Panc1 (cell line): Measurements from ENCODE around the gene SLC6A8. TPM values are rescaled to one million over a fixed set of nuclear protein-coding genes. Genes with fewer than 3 reads are reported as not detected.
"Not testable (repeated sequence)": the region's sequence is repeated elsewhere in the genome, so short reads cannot be mapped to it uniquely, and the experiment has no call there.

Source experiments
- ATAC-seq: fragments of 200-7000 bp; cut with Tn5 transposase; 2 replicates; pipeline ENCODE4 v1.9.1; 2020; ENCODE audit warnings: mild to moderate bottlenecking, moderate library complexity
- BruUV-seq: library from RNA; stranded (reverse); fragments of 400-500 nt; replicated peaks from 2 replicates; lab custom pipeline; 2021; lab: Mats Ljungman, UMichigan
- CTCF ChIA-PET: fragments of 300-600 bp; sonication (Branson Sonifier 250); formaldehyde crosslinking; loops from one replicate; lab custom pipeline; 2022; ENCODE audit warnings: antibody characterized with exemption; lab: Charles Lee
- POLR2A ChIA-PET: fragments of 300-600 bp; sonication (Branson Sonifier 250); formaldehyde crosslinking; loops from one replicate; lab custom pipeline; 2022; ENCODE audit warnings: antibody characterized with exemption; lab: Charles Lee
- DNase-seq: peaks from one replicate; pipeline ENCODE4 v3.0.0-alpha.2; 2010; ENCODE audit warnings: low read depth, low spot score
- H3K27ac ChIP-seq: 2 replicates; pipeline ENCODE4 v1.5.1; 2011; ENCODE audit warnings: mild to moderate bottlenecking, low read length, inconsistent platforms
- H3K27me3 ChIP-seq: fragments of 200-500 bp; sonication (Bioruptor generic); 2 replicates; pipeline ENCODE4 v1.6.0; 2014; ENCODE audit warnings: low read length, inconsistent platforms; ENCODE audit not compliant: control insufficient read depth, insufficient read depth
- H3K36me3 ChIP-seq: fragments of 200-500 bp; sonication (Bioruptor generic); 2 replicates; pipeline ENCODE4 v1.5.1; 2014; ENCODE audit warnings: inconsistent platforms, mild to moderate bottlenecking, low read length, moderate library complexity; ENCODE audit not compliant: control insufficient read depth, insufficient read depth
- H3K4me1 ChIP-seq: 2 replicates; pipeline ENCODE4 v1.5.1; 2011; ENCODE audit warnings: inconsistent platforms, mild to moderate bottlenecking, low read length, moderate library complexity; ENCODE audit not compliant: control insufficient read depth, insufficient read depth
- H3K4me3 ChIP-seq, 2 experiments: 2 replicates each; pipeline ENCODE4 v1.5.1; 2011 to 2012; ENCODE audit warnings: low read depth in 2 of 2, low read length in 2 of 2, mild to moderate bottlenecking in 2 of 2, inconsistent platforms in 1 of 2, moderate library complexity in 1 of 2
- H3K9me3 ChIP-seq: fragments of 200-500 bp; sonication (Bioruptor generic); 2 replicates; pipeline ENCODE4 v1.5.1; 2014; ENCODE audit warnings: low read depth, mild to moderate bottlenecking, inconsistent platforms, low read length, moderate library complexity; ENCODE audit not compliant: control insufficient read depth, insufficient read depth
- POLR2AphosphoS5 ChIP-seq: IDR thresholded peaks from 2 replicates; pipeline ENCODE4 v1.6.1; 2012; ENCODE audit warnings: mild to moderate bottlenecking, low read depth, low read length, moderate library complexity
- REST ChIP-seq, 2 experiments: IDR thresholded peaks; 2 replicates each; pipeline ENCODE4 v1.6.1; 2011 to 2012; ENCODE audit warnings: low read depth in 2 of 2, control low read depth in 1 of 2, low read length in 1 of 2, mild to moderate bottlenecking in 1 of 2, moderate library complexity in 1 of 2; ENCODE audit not compliant: insufficient read depth in 1 of 2
- SIN3A ChIP-seq: IDR thresholded peaks from 2 replicates; pipeline ENCODE4 v1.6.1; 2012; ENCODE audit warnings: low read depth, mild to moderate bottlenecking, low read length, moderate library complexity, borderline replicate concordance; ENCODE audit not compliant: insufficient read depth
- TCF7L2 ChIP-seq: IDR thresholded peaks from 2 replicates; pipeline ENCODE4 v1.6.1; 2011; ENCODE audit warnings: mild to moderate bottlenecking, low read depth, low read length, inconsistent platforms
- in situ Hi-C: cut with HindIII; loops from 2 replicates; pipeline ENCODE4 v1.10.0; 2016; ENCODE audit warnings: low sequenced_read_pairs, low pct_unique_long_range_greater_than_20kb
- intact Hi-C: fragments of 100-400 bp; cut with micrococcal nuclease; formaldehyde crosslinking; loops from one replicate; pipeline ENCODE4 v1.10.0; 2022; ENCODE audit not compliant: unreplicated experiment
- total RNA-seq: library from RNA; stranded (reverse); gene quantifications from one replicate; pipeline ENCODE4 v1.2.1, GENCODE V29; 2021; ENCODE audit not compliant: unreplicated experiment
- TF ChIP-seq, protein P1 (sequence below): fragments of 450-650 bp; IDR thresholded peaks from 2 replicates; pipeline ENCODE4 v1.5.1; 2017; ENCODE audit warnings: mild to moderate bottlenecking

The SLC6A8 gene
- total RNA-seq, 1 experiment from 2014 or later, result 125 TPM

GRCh38 chrX:153697924-153698865 is 10.5 kb downstream of the SLC6A8 start:
- no TSS peak for BruUV-seq
- intact Hi-C loops, result no loop called here

GRCh38 chrX:153699210-153699783 is 11.6 kb downstream of the SLC6A8 start:
- H3K36me3 ChIP-seq, ATAC-seq, H3K27me3 ChIP-seq, H3K4me1 ChIP-seq, POLR2A ChIA-PET, CTCF ChIA-PET, H3K27ac ChIP-seq, H3K9me3 ChIP-seq, BruUV-seq, H3K4me3 ChIP-seq, in situ Hi-C loops, DNase-seq, intact Hi-C loops: not testable (repeated sequence)

More at GRCh38 chrX:153697924-153698865, 10.5 kb downstream of the SLC6A8 start:
- DNase-seq, result no peak
- H3K4me1 ChIP-seq, result peaks cover 2% of the 10 kb centered on the region; the same call in 1 of the 2 replicates
- no peak overlapping the region for H3K4me3 ChIP-seq
- H3K27me3 ChIP-seq, result no peaks in the 10 kb centered on the region
- POLR2A ChIA-PET, result no interaction called here
- H3K36me3 ChIP-seq, result no peaks in the 10 kb centered on the region; the same call in 1 of the 2 replicates
- no peak overlapping the region for H3K27ac ChIP-seq
- H3K9me3 ChIP-seq, result no peaks in the 10 kb centered on the region
- TF ChIP-seq TCF7L2, result no peak
- no peak for TF ChIP-seq SIN3A
- no peak for TF ChIP-seq REST (IDR thresholded peaks at IDR 0.05; ENCODE audit: insufficient read depth in 1 of 2, low read depth in 2 of 2, low read length in 1 of 2)
- TF ChIP-seq, protein P1, sequence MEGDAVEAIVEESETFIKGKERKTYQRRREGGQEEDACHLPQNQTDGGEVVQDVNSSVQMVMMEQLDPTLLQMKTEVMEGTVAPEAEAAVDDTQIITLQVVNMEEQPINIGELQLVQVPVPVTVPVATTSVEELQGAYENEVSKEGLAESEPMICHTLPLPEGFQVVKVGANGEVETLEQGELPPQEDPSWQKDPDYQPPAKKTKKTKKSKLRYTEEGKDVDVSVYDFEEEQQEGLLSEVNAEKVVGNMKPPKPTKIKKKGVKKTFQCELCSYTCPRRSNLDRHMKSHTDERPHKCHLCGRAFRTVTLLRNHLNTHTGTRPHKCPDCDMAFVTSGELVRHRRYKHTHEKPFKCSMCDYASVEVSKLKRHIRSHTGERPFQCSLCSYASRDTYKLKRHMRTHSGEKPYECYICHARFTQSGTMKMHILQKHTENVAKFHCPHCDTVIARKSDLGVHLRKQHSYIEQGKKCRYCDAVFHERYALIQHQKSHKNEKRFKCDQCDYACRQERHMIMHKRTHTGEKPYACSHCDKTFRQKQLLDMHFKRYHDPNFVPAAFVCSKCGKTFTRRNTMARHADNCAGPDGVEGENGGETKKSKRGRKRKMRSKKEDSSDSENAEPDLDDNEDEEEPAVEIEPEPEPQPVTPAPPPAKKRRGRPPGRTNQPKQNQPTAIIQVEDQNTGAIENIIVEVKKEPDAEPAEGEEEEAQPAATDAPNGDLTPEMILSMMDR, result no peak
- TF ChIP-seq POLR2AphosphoS5, result no peak
- in situ Hi-C loops, result no loop called here
- CTCF ChIA-PET, result no interaction called here
- ATAC-seq, result no peak

DNA sequence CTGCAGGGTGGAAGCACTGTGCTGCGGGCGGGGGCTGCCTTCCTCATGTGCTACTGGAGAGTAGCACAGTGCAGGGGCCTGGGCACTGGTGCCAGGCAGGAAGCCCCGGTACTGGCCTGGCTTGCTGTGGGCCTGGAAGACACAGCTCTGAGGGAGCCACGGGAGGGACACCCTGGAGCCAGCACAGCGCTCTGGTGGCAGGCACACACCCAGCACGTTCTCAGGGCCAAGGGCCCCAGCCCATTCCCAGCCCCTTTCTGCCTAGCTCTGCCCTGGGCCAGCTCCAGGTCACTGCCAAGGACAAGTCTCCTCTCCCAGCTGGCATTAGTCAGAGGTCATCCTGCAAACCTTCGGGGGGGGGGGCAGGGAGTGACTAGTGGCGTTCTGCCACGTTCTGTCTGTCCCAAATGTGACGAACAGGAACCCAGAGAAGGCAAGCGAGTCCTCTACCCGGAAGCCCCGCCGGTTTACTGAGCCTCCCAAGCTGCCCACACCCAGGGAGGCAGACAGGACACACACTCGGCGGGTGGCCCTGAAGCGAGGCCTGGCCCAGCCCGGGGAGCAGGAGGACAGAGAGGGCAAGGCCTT is 12.2 kb downstream of the SLC6A8 start:
- ATAC-seq, intact Hi-C loops, H3K27ac ChIP-seq, in situ Hi-C loops, BruUV-seq, H3K4me3 ChIP-seq, H3K27me3 ChIP-seq, CTCF ChIA-PET, H3K4me1 ChIP-seq, DNase-seq, H3K9me3 ChIP-seq, H3K36me3 ChIP-seq: not testable (repeated sequence)
- POLR2A ChIA-PET, result interaction anchor here (0.7 kb wide), 1 partner anchor 132 kb away, joined by 5 read pairs; no protein-coding TSS in a partner anchor
